NT2/D1 (cell line): ENCODE measurements around the gene RNF13.
"Not testable (repeated sequence)": the region's sequence is repeated elsewhere in the genome, so short reads cannot be mapped to it uniquely, and the experiment has no call there.

Source experiments
- DNase-seq: peaks from one replicate; pipeline ENCODE4 v3.0.0-alpha.2; 2011; ENCODE audit warnings: low read depth, low spot score
- H3K27me3 ChIP-seq: 2 replicates; pipeline ENCODE4 v1.6.0; 2011; ENCODE audit warnings: mild to moderate bottlenecking; ENCODE audit not compliant: insufficient read length, insufficient read depth
- H3K36me3 ChIP-seq: 2 replicates; pipeline ENCODE4 v1.6.1; 2011; ENCODE audit warnings: mild to moderate bottlenecking, low read length, mixed read lengths; ENCODE audit not compliant: insufficient read depth, insufficient read length
- H3K4me1 ChIP-seq: 2 replicates; pipeline ENCODE4 v1.5.1; 2011; ENCODE audit not compliant: insufficient read depth, insufficient read length
- H3K4me3 ChIP-seq: 2 replicates; pipeline ENCODE4 v1.5.1; 2011; ENCODE audit warnings: low read depth; ENCODE audit not compliant: insufficient read length
- H3K9ac ChIP-seq: 2 replicates; pipeline ENCODE4 v1.6.0; 2011; ENCODE audit warnings: low read depth; ENCODE audit not compliant: insufficient read length
- H3K9me3 ChIP-seq: 2 replicates; pipeline ENCODE4 v1.5.1; 2011; ENCODE audit warnings: mild to moderate bottlenecking, low read length; ENCODE audit not compliant: insufficient read depth
- SUZ12 ChIP-seq: IDR thresholded peaks from 2 replicates; pipeline ENCODE4 v1.6.1; 2011; ENCODE audit not compliant: insufficient read length, insufficient read depth; ENCODE audit errors: extremely low read depth
- YY1 ChIP-seq: IDR thresholded peaks from 2 replicates; pipeline ENCODE4 v1.6.1; 2011; ENCODE audit not compliant: insufficient read length, insufficient read depth
- ZNF274 ChIP-seq: IDR thresholded peaks from 2 replicates; pipeline ENCODE4 v1.6.1; 2011; ENCODE audit warnings: mild to moderate bottlenecking, low read depth, low read length

RNF13 gene

GRCh38 chr3:149830902-149831301 is 17.9 kb downstream of the RNF13 start:
- Histone ChIP-seq H3K36me3 (no peaks in the 10 kb centered on the region), H3K4me3 (no peak overlapping the region), H3K27me3 (no peaks in the 10 kb centered on the region), H3K4me1 (no peaks in the 10 kb centered on the region), H3K9me3 (peaks cover 50% of the 10 kb centered on the region), H3K9ac (no peak overlapping the region)
- TF ChIP-seq YY1 (no peak), ZNF274 (no peak), SUZ12 (no peak)
- no peak for DNase-seq

GRCh38 chr3:149831321-149831720 is 18.3 kb downstream of the RNF13 start:
- peaks cover 55% of the 10 kb centered on the region for H3K9me3 ChIP-seq

GRCh38 chr3:149832086-149832485 is 19.1 kb downstream of the RNF13 start:
- Histone ChIP-seq H3K4me3 (no peak overlapping the region), H3K27me3 (no peaks in the 10 kb centered on the region), H3K4me1 (no peaks in the 10 kb centered on the region), H3K9ac (no peak overlapping the region), H3K9me3 (peaks cover 62% of the 10 kb centered on the region), H3K36me3 (no peaks in the 10 kb centered on the region)
- no peak for TF ChIP-seq SUZ12
- no peak for TF ChIP-seq YY1
- TF ChIP-seq ZNF274 = no peak
- no peak for DNase-seq

More at GRCh38 chr3:149831321-149831720, 18.3 kb downstream of the RNF13 start:
- TF ChIP-seq ZNF274 = no peak
- TF ChIP-seq SUZ12 = no peak
- no peak for TF ChIP-seq YY1
- H3K9ac ChIP-seq = no peak overlapping the region
- H3K27me3 ChIP-seq = no peaks in the 10 kb centered on the region
- no peak for DNase-seq
- no peaks in the 10 kb centered on the region for H3K4me1 ChIP-seq
- H3K4me3 ChIP-seq = no peak overlapping the region
- no peaks in the 10 kb centered on the region for H3K36me3 ChIP-seq

- Histone ChIP-seq H3K9me3 (peaks cover 74% of the 10 kb centered on the region), H3K9ac (no peak overlapping the region), H3K4me1 (no peaks in the 10 kb centered on the region), H3K27me3 (no peaks in the 10 kb centered on the region), H3K36me3 (no peaks in the 10 kb centered on the region), H3K4me3 (no peak overlapping the region)
- no peak for TF ChIP-seq YY1
- no peak for TF ChIP-seq SUZ12
- no peak for TF ChIP-seq ZNF274
- no peak for DNase-seq
These were observed 20.2 kb downstream of the RNF13 start for GRCh38 chr3:149833241-149833640.

- not testable (repeated sequence) for DNase-seq, H3K36me3 ChIP-seq
- H3K9me3 ChIP-seq = peaks cover 47% of the 10 kb centered on the region
These were observed 25.5 kb downstream of the RNF13 start for GRCh38 chr3:149838491-149838890.

GRCh38 chr3:149839469-149839868 is 26.5 kb downstream of the RNF13 start:
- DNase-seq, H3K27me3 ChIP-seq, H3K36me3 ChIP-seq, H3K4me3 ChIP-seq, H3K4me1 ChIP-seq, H3K9ac ChIP-seq: not testable (repeated sequence)
- H3K9me3 ChIP-seq = peaks cover 40% of the 10 kb centered on the region

More at GRCh38 chr3:149838491-149838890, 25.5 kb downstream of the RNF13 start:
- not testable (repeated sequence) for H3K4me3 ChIP-seq, H3K9ac ChIP-seq, H3K4me1 ChIP-seq, H3K27me3 ChIP-seq

GRCh38 chr3:149839896-149840295 is 26.9 kb downstream of the RNF13 start:
- Histone ChIP-seq H3K27me3 (no peaks in the 10 kb centered on the region), H3K9ac (no peak overlapping the region), H3K36me3 (no peaks in the 10 kb centered on the region), H3K9me3 (peaks cover 35% of the 10 kb centered on the region), H3K4me3 (no peak overlapping the region), H3K4me1 (no peaks in the 10 kb centered on the region)
- TF ChIP-seq SUZ12 (no peak), YY1 (no peak)
- DNase-seq = no peak

- Histone ChIP-seq H3K4me1 (no peaks in the 10 kb centered on the region), H3K4me3 (no peak overlapping the region)
- TF ChIP-seq YY1 (no peak), ZNF274 (no peak), SUZ12 (no peak)
These were observed 30.5 kb downstream of the RNF13 start for GRCh38 chr3:149843502-149843901.

More at GRCh38 chr3:149843502-149843901, 30.5 kb downstream of the RNF13 start:
- Histone ChIP-seq H3K36me3 (peaks cover 10% of the 10 kb centered on the region), H3K9ac (no peak overlapping the region), H3K9me3 (peaks cover under 1% of the 10 kb centered on the region; the same call in 1 of the 2 replicates), H3K27me3 (no peaks in the 10 kb centered on the region)
- no peak for DNase-seq
